ENCODE data around the gene HLCS.

Gene HLCS

DNA sequence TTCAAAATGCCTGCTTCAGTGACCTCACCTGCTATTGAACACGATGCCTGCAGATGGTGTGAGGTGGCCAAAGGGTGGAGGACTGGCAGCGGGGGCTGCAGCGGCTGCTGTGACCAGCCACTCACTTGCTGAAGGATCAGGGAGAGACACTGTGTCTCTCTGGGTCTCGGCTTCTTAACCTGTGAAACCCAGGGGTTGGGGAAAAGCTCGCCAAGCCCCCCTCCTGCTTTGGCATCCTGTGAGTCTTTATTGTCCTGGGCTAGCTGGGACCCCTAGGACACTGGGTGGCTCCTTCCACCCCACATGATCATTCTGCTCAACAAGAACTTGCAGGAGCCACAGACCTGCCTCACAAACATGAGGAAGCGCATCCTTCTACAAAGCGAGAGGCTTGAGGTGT is 154.7 kb downstream of the HLCS start:
- no peak for DNase-seq (ENCODE audit: low read depth in 2 of 2)

DNA sequence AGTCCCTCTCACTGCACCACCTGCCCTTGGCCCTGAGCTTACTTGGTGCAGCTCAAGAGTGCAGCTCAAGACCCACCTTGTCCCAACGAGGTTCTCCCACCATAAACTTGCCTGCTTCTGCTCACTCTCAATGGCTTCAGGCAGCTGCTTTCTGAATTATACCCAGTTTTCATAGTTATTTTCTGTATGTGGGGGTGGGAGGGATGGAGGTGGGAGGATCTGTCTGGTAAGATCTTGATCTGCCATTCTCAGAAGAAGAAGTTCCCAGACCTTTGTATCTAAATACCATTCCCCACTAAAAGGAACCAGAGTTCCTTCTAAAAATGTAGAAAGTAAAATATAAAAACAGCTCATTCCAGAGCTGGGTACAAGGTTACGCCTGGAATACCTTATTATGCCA is 156.0 kb downstream of the HLCS start:
- no peak for DNase-seq (ENCODE audit: low read depth in 2 of 2)

DNA sequence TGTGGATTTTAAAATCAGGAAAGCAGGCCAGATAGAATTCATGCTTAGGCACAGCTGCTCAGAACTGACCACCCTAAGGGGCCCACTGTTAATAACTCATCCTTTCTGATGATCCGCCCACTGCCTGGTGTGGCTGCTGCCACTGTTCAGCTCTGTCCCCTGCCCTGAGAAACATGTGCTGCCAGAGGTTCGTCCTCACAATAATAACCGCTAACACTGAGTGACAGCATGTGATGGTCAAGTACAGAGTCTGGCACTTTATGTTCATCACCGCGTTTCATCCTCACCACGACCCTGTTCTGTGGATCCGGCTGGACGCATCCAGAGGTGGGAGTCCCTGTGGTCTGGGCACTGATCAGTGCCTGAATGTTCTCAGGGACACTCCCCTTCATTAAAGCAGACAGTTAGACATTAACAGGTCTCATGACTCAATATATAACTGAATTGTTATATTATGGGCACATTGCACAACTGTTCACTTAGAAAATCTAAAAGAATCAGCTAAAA is 159.0 kb downstream of the HLCS start:
- no peak for DNase-seq (ENCODE audit: low read depth in 2 of 2)

DNA sequence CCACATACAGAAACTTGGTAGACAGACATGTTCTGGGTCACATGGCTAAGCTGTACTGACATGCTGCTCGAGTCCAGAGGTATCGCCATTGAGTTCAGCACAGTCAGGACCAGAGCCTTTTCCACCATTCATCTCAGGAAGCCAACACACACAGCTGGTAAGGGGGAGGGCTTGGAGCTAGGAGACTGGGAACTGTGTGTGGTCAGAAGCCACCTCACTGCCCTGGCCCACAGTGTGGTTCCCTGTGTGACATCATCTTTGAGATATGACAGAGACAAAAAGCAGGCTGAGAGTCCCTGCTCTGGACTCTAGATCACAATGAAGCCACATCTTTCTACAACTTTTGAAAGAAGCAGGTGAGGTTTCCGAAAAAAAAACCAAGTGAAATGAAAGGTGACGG is 160.4 kb downstream of the HLCS start:
- no peak for DNase-seq (ENCODE audit: low read depth in 2 of 2)

DNA sequence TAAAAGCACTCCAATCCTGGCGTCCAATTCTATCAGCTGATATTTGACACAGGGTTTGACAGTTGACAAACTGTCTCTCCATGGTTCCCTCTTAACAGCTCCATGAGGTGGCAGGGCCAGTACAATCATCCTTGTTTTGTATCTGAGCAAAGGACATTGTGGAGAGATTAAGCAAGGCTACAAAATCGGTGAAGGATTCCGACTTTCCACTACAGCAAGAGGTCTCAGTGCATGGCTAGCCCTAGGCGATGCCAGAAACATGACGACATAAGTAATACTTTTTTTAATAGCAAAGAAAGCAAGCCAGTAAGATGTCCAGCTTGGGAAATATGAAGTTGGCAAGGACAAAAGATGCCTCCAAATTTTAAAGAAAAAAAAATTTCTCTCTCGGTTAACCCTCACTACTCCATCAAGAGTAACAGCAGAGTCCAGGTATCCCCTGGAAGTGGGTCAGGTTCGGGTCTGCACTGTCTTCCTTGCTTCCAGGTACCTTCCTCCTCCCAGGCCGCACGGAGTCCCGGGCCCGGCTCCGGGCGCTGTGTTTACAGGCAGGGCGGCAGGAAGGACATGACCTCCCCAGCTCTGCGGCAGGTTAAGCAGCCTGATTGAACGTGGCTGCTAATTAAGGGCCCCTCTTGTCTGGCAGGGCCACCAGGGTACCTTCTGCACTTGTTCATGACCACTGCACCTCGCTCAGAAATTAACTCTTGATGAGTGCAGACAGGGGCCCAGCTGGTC is 161.4 kb downstream of the HLCS start:
- no peak for DNase-seq (ENCODE audit: low read depth in 2 of 2)

DNA sequence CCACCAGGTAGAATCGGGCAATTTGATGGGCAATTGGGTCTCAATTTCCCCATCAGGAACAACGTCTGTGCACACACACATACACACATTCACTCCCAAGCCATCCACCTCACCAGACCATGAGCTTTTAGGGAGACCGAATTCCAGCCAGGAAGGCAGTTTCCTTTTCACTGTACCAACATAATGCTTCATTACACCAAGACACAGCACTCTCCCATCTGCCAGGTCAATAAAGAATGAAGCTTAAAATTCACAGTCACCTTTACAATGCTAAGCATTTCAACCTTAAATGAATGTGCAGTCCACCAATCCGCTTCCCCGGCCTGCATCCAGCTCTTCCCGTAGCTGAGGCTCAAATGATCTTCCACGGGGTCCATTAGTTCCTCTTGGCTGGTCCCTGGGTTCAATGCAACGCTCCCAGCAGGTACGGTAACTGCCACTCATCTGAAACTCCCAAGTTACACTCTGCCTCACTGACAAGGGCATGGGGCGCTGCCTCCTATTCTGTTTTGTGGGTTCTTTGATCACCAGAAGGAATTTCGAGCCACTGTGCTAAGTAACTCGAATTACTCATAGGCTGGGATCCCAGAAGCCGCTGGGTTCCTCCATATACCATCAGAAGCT is 162.5 kb downstream of the HLCS start:
- no peak for DNase-seq (ENCODE audit: low read depth in 2 of 2)

DNA sequence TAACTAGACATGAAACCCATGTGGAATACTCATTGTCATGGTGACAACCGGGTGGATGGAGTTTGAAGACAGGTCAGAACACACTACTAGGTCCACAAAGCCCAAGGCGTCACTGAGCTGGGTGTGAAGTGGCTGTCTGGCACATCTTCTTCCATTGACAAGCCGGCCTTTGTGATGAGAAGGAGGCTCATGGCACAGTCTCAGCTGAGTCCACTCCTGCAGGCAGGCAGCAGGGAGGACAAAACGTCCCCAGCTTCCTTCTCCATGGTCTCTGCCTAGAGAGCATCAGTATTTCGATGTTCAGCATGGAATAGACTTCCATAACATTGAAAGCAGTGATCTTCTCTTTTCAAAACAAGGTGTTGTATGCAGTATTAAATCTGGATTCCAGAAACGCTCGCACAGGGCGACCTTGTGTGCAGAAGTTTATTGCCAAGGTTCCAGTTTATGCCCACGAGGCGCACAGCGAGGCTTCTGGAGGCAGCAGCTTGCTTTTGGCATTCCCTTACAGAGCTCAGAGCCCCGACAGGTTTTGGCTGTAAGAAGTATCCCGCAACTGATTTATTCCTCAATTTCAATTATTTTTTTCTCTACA is 163.3 kb downstream of the HLCS start:
- DNase-seq (ENCODE audit: low read depth in 2 of 2): no peak

DNA sequence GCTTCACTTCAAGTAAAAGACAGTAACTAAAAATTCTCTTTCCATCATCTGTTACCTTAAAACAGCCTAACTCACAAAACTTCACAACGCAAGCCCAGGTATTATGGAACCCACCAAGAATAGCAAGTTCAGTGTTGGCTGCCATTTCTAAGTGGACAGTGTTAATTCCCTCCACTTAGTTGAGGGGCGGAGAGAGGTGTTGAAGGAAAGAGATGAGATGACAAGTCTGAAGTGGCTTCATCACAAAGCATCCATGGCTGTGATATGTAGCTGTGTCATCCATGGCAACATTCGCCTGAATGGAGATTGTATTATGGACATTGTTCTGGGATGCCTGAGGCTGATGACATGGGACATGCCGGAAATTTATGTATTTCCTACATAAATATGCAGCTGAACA is 165.7 kb downstream of the HLCS start:
- no peak for DNase-seq (ENCODE audit: low read depth in 2 of 2)

DNA sequence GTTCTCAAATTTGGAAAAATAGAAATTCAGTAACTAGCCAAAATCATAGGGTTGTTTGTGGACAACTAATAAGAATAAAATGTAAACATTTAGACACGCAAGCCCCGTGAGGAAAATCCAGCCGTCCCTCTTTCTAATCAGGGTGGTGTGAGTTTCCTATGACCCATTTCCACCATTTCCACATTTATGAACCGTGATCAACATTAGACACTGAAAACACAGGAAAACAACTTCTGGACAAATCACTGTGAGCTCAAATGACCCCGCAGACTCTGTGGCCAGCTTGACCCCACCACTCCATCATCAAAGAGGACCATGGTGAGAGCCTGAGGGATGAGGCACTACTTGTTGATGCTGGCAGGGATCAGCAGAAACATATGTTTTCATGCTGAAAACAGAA is 166.6 kb downstream of the HLCS start:
- no peak for DNase-seq (ENCODE audit: low read depth in 2 of 2)

DNA sequence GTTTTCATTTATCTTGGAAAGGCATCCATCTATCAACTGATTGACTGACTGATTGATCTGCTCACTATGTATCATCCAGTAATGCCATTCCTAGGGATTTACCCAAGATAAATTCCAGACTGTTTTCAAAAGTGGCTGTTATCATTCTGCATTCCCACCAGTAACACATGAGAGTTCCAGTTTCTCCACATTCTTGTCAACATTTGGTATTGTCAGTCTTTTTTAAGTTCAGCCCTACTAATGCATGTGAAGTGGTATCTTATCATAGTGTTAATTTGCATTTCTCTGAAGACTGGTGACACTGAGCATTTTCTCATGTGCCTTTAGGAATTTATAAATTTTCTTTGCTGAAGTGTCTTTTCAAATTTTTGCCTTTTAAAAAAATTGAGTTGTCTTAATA is 168.0 kb downstream of the HLCS start:
- no peak for DNase-seq (ENCODE audit: low read depth in 2 of 2)

DNA sequence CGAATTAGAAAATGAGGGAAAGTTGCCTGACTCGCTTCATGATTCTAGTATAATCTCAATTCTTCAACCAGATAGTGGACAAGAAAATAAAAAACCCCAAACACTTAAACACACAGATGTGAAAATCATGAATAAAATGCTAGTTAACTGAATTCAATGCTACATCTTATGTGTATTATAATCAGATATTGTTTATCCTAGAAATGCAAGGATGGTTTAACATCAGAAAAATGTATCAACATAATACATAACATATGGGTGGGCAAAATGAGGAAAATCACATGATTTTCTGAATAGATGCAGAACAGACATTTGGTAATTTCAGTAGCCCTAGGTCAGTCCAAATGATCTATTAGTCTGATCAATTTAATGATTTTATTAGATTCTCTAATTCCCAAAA is 170.4 kb downstream of the HLCS start:
- no peak for DNase-seq (ENCODE audit: low read depth in 2 of 2)

DNA sequence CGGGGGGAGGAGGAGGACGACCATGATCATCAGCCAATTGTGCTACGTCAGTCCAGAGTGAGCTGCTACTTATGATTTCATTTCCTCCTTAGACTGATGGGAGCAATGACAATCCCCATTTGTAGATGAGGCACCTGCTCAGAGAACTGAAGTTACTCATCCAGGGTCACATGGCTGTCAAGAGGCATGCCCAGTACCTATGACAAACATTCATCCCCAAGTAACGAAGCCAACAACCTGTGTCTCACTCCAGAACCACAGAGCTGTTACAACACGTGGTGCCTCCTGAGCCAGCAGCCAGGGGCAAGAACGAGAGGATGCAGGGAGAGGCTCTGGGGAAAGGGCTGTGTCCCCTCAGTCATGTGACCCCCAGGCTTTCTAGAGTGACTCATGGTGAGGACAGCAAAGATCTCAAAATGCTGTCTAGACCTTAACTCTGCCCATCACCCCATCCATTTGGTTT is 173.9 kb downstream of the HLCS start:
- DNase-seq (ENCODE audit: low read depth in 2 of 2): no peak

DNA sequence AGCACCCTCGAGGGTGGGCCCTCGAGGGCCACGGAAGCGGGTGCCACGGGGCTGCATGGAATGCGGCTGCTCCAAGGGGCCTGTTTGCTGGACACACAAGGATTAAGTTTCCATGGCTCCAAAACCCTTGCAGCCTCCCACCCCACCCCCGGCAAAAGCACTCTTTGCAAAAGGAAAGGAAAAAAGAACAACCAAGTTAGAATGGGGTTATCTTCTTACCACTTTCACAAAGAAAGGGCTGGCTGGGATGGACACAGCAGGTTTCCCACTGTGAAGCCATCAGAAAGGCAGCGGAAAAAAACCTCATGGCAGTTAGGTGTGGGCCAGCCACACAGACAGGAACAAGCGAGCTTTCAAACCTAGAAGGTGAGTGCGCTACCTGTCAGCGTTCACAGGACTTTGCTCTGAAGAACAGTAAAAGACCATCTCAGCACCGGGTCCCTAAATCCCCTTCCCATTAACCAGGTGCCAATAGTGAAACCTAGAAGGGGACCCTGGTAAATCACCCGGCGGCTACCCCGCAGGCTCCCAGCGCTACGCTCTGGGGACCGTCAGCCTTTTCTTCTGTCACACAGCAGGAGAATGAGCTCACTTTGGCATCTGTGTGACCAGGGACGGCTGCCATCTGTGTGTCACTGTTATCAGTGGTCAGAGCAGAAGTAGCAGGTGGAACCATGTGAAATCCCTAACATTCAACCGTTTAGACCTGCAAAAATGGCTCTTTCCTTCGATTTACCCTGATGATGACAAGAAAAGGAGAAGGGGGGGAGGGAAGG is 174.6 kb downstream of the HLCS start:
- no peak for DNase-seq (ENCODE audit: low read depth in 2 of 2)

DNA sequence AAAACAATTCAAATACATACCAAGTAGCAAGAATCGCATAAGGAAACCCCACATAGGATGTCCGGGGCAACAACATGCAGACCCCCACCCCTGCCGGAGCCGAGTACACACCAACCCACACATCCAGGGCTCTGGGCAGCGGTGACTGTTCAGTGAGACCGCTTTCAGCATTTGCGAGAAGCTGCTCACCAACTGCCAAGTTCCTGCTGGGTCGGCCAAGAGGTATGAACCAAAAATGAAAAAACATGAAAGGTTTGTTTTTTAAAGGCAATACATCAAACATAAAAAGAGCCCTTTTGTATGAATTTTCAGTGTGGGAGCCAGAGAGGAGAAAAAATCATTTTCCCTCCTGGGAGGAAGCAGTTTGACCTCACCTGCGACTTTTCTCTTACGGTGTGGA is 175.3 kb downstream of the HLCS start:
- DNase-seq (ENCODE audit: low read depth in 2 of 2): no peak

DNA sequence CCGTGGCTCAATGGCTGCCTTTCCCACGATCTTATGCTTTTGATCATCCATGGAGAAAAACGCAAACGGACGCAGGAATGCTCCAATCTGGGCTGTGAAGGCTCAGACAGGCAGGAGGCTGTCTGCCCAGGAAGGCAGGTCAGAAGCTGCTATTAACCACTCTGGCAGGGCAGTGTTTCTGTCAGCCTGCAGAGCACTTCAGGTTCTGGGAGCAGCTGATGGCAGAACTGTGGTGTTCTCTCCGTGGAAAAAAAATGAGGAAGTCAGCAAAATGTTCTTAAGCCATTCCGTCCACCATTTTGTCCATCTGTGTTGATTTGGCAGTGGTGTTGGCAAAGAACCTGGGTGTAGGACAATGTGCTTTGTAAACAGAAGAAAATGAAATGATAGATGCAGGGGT is 175.9 kb downstream of the HLCS start:
- no peak for DNase-seq (ENCODE audit: low read depth in 2 of 2)

DNA sequence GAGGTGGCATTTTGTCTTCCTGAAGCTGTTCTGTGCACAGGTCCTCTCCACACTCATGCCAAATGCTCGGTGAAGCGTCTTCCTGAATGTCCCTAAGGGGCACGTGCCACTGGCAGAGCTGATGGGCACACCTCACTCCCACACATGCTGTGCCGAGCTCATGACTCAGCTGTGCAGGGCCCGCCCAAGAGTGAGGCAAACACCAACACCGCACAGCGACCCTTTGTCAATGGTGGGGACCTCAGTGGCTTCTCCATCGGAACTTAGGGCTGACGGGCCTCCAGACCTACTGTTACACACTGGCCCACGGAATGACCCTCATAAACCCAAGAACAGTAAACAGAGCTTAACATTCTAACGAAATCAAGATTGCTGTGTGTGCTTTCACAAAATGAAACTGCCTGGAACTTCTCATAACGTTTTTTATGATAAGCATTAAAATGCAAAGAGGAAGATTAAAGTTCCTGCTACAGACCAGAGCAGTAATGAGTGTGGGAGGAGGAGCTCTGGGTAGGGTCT is 178.3 kb downstream of the HLCS start:
- no peak for DNase-seq (ENCODE audit: low read depth in 2 of 2)

DNA sequence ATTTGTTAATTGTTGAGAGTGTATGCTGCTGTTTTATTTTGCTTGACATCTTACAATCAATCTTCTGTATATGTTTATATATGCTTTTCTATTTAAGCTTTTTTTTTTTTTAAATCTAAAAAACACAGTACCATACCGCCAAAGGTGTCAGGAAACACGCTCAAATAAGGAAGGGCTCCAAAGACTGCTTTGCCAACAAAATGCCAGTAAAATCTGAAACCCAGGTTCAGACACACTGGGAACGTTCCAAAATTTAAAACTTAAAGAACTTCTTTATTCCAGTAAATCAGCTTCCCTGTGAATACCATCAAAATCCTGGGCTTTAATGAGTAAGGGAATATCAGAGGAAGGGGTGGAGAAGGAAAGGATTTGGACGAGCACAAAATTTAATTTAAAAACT is 180.3 kb downstream of the HLCS start:
- DNase-seq (ENCODE audit: low read depth in 2 of 2): no peak

DNA sequence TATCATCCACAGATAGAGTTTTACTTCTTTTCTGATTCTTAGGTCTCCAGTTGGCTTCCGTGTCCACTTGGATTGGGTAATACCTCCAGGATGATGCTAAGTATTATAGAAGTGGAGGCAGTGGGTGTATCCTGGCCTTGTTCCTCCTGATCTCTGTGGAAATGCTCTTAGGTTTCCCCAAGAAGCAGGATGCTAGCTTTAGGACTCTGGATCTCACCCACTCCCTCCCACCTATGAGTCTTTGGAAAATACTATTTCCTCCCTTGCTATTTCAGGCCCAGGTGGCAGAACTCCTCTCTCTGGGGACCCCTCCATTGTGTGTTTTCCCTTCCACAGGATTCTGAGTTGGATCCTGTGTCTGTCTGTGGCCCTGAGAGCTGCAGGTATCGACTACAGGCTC is 180.9 kb downstream of the HLCS start:
- DNase-seq (ENCODE audit: low read depth in 2 of 2): no peak

DNA sequence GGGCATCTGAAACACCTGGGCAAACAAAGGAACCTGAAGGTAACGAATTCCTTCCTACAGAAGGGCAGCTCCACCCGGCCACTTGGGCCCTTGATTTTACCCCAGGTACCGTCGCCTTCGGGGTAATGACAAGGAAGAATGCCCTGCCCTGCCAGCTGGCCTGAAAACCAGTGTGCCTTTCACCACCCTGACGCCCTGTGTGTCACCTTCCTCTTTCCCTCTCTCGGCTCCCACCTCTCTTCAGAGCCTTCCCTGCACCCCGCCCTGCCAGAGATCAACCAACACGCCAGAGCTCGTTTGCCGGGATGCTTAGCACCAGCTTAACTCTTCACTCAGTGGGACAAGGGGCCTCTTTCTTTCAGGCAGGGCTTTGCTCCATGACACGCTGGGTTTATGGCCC is 181.5 kb downstream of the HLCS start:
- DNase-seq (ENCODE audit: low read depth in 2 of 2): no peak

DNA sequence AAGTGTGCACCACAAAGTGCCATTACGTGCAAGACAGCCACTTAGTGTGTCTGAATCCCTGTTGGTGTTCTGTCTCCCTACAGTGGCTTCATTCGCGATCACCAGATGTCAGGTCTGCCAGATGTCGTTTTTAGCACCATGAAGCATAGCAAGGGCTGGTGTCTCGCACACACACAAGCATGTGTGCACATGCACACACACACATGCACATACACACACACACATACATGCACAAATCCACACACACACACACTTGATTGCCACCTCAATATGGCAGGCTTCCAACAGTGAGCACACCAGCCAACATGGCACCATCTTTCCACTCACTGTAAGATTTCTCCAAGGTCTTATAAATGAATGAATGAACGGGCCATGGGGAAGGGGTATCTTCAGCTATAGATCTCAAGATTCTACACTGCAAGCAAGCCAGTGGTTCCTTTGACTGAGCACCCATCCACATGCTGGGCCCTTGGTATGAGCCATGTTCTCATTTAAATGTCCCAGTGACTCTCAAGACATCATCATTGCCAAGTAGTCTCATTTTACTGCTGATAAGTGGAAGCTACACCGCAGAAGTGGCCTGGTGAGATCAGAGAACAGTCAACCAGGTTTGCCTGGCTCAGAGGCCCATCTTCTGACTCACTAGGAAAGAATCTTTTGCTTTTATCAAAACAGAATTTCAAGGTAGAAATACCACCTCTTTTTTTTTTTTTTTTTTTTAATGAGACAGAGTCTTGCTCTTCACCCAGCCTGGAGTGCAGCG is 182.7 kb downstream of the HLCS start:
- DNase-seq (ENCODE audit: low read depth in 2 of 2): no peak

DNA sequence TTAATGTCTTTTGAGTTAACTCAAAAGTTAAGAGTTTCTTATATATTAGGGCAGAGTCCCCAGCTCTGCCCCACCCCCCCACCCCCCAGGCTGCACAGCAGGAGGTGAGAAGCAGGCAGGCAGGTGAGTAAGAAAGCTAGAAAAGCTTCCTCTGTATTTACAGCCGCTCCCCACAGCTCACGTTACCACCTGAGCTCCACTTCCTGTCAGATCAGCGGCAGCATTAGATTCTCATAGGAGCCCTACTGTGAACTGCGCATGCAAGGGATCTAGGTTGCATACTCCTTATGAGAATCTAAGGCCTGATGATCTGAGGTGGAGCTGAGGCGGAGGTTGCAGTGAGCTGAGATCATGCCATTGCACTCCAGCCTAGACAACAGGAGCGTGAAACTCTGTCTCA is 185.6 kb downstream of the HLCS start:
- DNase-seq (ENCODE audit: low read depth in 2 of 2): no peak
